HG02798 (cell line): Measurements from ENCODE around the gene NHS.

Experiments
- ATAC-seq: cut with Tn5 transposase; IDR thresholded peaks from one replicate; pipeline ENCODE4 v1.9.1; 2021; ENCODE audit warnings: mild to moderate bottlenecking; ENCODE audit not compliant: unreplicated experiment, poor library complexity

The NHS gene

DNA sequence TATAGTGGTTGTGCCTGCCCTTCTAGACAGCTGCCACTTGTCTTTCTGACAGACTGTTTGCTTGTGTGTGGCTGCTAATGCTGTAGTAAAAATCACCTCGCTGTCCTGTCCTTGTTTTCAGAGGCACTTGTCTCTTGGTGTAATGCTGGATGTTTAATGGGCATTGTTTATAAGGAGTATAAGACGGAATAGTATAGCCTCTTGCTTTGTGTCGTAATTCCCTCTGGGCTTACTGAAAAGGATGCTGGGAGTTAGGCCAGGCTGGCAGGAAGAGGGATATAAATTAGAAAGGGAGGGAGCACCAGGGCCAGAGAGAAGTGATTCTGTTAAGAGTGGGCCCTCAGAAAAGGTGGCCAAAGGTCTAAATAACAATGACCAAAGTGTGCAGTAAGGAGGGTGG is 29.0 kb downstream of the NHS start:
- no peak for ATAC-seq

DNA sequence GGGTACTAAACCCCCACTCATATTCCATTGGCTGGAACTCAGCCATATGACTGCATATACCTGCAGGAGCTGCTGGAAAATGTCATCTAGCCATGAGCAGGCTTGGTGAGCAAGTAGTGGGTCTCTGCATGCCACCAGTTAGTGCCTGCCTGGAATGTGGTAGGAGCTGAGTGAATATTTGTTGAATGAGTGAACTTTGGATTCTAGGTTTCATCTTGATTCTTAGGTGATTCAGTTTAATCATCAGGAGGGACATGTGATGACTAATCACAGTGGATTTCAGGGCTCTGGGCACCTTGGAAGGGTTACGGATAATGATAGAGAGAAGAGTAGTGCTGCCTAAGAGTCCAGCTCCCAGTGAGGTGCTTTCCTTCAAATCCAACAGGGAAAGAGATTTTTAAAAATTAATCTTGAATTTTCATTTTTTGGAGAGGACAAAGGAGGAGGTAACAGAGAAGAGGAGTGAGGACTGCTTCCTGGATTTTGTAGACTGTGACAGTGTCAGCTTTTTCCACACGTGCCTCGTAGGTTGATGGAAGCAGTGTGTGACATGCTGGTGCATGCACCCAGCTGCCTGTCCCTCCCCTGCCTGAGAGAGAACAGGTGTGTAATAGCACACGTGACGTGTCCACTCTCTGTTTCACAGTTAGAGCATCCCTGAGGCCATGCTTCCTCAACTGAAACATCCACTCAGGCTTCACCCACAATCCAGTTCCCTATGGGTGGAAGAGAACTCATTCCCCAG is 30.4 kb downstream of the NHS start:
- ATAC-seq, result no peak

DNA sequence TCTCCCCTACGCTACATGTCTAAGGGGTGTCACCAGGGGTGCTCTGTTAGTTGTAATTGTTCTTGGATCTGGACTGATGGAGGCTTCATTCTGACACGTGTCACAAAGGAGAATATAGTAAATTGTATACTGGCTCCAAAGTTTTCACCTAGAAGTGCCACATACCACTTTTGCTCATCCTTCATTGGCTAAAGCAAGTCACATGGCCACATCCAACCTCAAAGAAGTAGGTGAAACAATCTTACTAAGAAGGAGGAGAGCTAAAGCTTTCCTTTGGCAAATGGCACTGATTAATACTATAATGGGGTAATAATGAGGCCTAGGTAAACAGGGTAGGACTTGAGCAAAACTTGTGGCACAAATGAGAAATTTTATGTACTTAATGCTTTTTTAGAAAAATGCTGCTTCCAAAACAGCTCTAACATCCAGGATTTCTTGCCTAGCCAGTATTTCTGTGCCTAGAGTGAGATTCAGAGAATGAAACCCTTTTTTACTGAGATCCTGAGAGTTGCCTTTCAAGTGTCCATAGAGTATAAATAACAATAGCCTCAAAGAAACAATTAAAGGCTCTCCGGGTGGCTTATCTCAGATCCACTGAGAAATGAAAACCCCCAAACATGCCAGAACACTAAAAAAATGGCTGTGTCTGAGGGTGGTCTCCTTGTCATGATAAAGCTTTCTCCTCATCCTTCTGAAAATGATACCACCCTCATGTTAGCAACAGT is 34.7 kb downstream of the NHS start:
- no peak for ATAC-seq

DNA sequence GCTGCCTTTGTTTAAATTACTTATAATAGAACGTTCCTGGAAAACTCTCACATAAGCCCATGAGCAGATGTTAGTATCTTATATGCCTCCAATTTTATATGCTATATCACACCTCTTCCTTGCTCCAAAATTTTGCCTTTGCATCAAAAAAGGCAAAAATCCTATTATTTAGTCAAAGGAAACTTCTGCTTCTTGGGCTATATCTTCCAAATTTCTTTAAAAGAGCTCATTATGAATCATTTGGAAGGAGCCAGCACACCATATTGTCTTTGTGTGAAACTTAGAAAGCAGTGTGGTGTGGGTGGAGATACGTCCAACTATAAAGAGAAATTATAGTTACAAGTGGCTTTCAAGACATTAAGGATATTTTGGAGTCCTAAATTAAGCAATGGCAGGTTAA is 35.7 kb downstream of the NHS start:
- no peak for ATAC-seq

DNA sequence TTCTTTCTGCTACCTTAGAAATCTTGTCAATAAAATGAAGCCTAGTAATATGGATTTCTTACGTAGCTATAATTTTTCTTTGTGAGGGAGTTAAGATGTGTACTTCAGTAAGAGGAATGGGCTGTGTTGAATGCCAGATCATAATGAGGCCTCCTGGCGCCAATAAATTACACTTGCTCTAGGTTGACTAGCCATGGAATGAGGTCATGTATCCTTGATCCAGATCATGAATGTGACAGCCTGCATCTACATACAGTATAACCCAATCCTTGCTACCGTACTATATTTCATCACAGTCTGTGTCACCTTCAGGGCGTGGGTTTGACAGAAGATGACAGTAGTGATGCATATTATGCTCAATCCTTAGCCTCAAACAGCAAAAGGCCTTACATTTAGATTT is 36.2 kb downstream of the NHS start:
- ATAC-seq, result no peak

DNA sequence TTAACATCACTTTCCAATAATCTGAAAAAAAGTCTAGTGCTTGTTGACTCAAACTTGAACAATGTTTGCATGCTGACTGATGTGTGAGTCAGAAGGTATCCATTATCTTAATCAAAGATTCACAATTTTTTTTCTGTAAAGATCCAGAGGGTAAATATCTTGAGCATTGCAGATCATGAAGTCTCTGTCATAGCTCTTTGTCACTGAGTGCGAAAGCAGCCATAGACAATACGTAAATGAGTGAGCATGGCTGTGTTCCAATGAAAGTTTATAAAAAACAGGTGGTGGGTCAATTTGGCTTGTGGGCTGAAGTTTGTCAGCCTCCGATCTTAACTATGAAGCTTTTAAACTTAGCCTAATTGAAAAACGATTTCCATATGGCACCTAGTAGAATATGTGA is 37.7 kb downstream of the NHS start:
- ATAC-seq, result no peak

DNA sequence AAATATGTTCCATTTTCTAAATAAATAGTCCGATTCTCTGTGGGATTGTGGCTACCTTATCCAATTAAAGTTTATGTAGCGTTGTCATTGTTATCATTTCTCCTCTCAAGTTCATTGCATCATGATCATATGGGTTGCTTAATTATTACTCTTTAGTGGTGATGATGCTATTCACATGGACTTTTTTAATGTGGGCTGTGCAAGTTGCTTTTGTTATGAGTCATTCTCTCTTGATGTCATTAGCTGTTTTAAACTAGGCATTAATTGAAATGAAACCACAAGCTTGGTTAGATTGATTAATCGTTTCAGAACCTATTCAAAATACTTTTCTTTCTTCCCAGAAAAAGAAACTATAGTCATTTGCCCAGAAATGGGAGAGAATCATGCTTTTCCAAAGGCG is 38.2 kb downstream of the NHS start:
- ATAC-seq, result no peak

DNA sequence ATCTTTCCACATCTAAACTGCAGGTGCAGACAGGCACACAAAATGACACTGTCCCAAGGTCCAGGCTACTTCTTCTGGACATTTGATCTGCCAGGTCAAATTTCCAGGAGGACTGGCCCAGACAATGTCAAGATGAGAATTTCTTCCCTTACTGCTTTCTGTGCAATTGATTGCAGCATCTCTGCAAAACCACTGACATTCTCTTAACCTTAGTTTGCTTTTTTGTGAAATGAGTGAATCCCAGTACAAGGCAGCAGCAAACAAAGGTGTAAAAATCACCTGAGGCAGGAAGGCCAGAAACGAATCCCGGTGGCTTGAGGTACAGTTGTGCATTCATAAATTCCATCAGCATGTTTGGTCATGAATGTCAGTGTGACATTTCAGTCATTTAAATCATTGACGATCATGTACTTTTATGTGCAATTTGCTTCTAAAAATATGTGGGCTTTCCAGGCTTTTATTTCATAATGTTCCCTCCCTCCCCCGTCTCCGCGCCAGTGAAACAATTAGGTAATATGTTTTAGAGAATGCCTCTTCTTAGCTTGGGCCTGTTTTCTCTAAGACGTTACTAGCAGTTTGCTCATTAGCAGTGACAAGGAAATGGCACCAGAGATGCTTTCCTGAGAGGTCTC is 39.1 kb downstream of the NHS start:
- no peak for ATAC-seq

DNA sequence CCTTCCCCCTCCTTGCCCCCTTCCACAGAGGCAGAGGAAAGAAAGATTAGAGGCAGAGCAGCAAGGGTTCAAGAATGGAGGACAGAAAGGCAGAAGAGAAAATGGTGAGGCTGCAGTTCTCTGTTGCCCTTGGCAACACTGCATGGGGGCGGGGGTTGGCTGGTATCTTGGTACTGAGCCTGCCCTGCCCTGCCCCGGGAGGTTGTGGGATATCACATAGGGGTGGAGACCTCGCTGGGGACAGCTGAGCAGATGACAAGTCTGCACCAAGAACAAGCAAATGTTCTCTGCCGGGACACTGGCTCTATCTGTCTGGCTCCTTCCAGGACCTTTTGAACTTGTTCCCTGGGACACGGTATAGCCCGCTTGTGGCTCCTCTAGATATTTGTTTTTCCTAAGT is 39.8 kb downstream of the NHS start:
- ATAC-seq, result no peak

DNA sequence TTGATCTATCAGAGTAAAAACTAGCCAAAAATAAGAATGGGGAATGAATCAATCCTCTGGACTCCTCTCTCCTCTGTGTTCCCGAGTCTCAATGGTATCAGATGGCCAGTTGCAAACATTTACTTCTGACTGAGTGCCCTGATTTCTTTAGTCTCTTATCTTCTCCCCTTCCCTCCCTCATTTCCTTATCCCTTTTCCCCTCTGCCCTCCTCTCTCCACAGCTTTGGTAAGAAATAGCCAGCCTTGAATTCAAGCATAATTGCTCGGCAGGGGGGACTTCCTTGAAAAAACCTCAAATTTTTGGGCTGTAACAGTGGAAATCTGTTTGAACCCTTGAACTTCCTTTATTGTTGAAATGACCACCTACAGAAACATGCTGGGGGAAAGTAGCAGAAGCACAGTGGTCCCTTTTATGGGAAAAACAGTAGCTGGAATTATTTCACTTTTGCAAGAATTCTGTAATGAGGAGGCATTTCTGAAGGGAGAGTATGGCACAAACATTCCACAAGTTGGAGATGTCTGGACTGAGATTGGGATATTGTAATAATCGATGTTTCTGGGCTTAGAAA is 40.3 kb downstream of the NHS start:
- ATAC-seq, result no peak

DNA sequence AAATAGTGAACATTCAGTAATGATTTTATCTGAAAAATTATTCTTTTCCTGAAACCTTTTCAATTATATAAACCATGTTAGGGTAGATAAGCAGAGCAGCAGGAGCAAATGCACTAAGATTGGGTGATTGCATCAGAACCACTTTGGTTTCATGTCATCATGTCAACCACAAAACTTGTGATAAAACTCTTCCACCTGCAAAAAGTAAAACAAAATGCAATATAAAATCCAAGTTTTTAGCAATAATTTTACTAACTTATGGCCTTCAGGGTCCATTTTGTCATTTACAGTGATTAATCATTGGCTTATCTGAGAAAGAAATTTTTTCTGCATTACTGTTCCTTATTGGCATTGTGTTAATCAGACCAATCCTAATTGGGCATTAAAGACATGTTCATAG is 42.4 kb downstream of the NHS start:
- no peak for ATAC-seq

DNA sequence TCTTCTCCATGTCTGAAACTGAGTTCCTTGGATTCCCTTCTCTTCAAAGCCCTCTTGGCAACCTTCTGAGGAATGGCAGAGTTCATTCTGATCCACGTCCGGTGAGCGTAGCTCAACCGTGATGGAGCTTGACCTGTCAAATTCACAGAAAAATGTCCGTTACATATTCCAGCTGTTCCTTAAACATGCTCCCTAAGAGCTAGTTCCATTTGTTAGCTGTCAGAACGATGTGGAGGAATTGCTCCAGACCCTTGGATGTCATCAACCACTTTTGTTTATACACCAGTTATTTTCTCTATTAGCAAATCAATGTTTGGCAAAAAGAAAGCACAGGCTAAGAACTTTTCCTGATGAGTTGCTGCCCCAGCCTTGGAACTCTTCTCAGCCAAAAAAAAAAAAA is 50.1 kb downstream of the NHS start:
- no peak for ATAC-seq

DNA sequence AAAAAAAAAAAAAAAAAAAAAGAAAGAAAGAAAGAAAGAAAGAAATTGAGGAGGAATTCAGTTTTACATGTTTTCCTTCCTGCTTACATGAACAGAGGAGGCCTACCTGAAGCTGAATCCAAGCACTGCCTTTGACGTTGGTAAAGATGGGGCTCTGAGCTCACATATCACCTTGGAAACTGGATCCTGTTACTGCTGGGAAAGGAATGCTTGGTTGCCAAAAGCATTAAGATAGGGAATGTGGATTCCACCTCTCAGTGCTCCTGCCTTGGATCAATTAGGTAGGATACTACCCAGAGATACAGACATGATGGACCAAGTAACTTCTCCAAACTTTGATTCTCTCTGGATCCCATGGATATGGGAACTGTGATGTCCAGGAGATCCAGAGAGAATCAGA is 50.6 kb downstream of the NHS start:
- ATAC-seq, result no peak

DNA sequence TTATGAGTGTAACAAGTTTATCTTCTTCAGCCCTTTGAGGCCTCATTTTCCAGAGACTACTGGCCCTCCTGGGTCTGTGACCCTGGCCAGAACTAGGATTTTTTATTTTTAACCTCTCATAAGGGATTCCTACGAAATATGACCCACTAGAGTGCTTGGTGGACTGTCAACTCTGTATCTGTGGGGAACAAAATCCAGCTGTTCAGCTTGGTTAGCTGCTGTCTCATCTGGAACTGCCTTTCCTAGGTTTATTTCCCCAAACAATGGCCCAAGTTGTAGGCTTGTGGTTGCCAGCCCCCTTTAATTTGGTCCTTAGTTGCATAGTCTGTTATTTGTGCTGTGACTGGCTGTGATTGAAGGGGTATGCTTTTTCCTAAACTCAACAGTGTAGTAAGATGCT is 56.2 kb downstream of the NHS start:
- ATAC-seq, result no peak

DNA sequence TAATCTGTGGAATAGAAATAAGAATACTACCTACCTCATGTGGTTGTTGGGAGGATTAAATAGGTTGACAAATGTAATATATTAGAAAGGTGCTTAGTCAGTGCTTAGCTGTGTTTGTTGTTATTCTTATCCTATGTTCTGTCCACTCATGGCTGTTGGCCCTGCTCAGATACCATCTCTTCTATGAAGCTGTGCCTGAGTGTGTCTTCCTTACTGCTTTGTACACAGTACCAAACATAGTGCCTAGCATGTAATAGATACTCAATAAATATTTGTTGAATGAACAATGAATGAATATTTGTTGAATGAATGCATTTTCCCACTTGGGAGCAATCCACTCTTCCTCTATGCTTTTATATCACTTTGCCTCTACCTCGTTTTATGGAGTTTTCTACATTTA is 57.2 kb downstream of the NHS start:
- ATAC-seq, result no peak

DNA sequence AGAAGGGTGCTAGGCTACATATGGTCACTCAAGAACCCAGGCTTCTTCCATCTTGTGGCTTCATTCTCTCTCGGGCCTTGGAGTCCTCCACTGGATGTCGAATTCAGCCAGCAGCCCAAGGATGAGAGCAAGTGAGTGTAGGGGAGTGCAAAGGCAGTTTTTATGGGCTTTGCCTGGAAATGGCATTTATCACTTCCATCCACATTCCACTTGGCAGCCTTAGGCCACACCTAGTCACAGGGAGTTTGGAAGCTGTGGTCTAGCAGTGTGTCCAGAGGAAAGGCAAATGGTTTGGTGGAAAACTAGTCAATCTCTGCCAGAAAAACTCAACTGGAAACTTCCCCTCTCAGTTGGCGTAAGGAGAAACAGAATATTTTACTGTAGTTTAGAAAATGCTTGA is 59.0 kb downstream of the NHS start:
- no peak for ATAC-seq

DNA sequence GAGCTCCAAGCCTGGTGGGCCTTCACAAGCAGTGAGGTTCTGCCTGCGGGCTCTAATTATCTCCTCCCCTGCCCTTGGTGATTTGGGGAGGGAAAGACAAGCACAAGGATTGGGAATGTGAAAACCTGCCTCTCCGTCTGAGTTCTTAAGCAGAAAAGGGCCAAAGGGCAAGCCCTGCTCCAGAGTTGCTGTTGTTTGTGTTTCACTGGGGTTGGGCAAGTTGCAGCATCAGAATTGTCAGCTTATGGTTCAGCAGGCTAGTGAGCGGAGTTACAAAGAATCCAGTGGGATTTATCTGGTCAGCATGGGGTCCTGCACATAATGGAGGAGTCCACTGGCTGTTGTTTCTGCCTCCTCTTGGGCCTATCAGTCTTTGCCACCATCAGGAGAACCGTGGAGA is 60.5 kb downstream of the NHS start:
- no peak for ATAC-seq

DNA sequence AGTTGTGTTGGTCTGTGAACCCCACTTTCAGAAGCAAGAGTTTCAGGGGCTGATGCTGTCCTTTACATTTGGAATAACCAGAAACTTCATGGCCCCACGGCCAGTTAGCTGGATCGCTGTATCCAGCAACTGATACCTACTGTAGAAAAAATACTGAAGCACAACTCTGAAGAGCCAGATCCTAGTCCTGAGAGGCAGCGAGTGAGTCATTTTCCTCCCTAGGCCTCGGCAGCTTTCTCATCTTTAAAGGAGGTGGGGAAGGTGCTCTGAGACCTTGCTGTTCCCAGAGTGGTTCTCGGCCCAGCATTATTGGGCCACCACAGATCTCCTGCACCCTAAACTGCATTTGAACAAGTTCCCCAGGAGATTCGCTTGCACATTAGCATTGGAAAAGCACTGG is 63.2 kb downstream of the NHS start:
- no peak for ATAC-seq

DNA sequence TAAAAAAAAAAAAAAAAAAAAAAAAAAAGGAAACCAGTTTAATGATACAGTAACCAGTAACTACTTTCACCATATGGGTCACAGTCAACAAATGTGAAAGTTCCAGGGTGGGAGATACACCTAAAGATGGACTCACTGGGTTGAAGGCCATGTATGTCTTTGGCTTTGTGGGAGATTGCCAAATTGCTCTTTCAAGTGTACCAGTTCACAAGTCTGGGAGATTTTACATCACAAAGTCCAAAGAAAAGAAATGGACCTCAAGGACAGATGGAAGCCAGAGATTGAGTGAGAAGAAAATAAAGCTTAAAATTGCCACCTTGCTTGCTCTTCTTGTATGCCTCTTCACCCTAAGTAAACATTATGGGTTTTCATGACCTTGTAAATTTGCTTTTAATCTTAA is 65.3 kb downstream of the NHS start:
- ATAC-seq, result no peak

DNA sequence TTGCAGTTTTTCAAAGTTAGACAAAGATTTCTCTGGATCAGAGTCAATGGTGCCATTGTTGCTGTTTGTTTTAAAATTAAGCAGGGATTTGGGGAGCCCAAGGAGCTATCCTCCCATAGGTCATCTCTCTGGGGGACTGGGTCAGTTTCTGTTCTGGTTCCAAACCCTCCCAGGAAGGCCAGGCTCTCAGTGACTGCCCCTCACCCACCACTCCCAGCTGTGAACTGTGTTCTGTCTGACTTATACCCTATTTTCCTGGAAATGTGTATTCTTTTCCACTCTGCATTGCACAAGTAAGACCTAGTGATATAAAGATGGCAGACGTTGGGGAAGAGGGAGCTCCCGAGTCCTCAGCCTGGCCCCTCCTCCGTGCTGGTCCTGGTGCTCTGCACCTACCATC is 65.8 kb downstream of the NHS start:
- no peak for ATAC-seq

DNA sequence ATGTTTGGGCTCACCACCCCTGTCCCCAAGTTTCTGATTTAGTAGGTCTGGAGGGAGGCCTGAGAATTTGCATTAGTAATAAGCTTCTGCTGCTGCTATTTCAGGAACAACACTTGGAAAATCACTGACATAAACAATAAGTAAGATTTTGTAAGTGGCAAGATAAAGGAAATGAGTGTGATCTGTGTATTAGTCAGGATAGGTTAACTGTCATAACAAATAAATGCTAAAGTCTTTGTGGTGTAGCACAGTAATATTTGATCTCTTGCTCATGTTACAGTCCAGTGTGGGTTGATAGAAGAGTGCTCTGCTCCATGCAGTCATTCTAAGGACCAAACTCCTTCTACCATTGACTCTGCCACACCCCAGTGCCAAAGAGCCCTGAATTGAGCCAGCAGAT is 67.0 kb downstream of the NHS start:
- no peak for ATAC-seq
